ENCODE measurements around the gene KLF13. TPM values are rescaled to one million over a fixed set of nuclear protein-coding genes. Genes with fewer than 3 reads are reported as not detected.

Gene KLF13
- polyA plus RNA-seq, 2 of the 4 experiments (the other 2 are of a cell fraction), result 53.5 TPM

DNA sequence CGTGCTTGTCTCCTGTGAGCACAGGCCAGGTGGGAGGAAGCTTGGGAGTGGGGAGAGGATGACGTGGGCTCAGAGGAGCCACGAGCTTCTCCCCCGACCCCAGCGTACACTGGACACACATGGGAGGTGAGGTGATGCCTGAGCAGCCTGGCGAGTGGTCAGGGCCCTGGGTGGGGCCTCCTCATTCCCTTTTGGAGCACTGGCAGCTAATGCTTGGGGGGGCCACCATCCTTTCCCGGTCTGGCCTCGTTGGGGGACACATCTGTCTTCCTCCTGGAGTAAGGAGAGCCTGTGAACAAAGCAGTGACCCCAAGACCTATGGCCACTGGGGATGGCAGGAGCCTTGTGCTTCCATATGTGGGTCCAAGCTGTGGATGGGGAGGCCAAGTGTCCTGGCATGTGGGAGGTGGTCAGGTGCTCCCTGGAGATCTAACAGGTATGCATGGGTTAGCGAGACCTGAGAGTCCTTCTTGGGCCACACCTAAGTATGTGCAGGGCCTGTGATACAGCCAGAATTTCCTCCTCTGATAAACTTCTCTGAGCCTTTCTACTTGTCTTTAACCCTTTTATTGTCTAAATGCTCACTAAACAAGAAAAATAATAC, 9.5 kb downstream of the KLF13 start:
- DNase-seq (ENCODE audit: low read depth in 1 of 2, low spot score in 1 of 2), result no peak
- Histone ChIP-seq H3K9me3 (no peaks in the 10 kb centered on the region), H3K27ac (no peak overlapping the region), H3K4me3 (no peak overlapping the region), H3K4me1 (peaks cover 37% of the 10 kb centered on the region), H3K4me2 (no peak overlapping the region)
- ChIA-PET POLR2A (interaction anchor here (1.2 kb wide), 1 partner anchor 10 kb away, joined by 4 read pairs; the partner anchor contains the start of gene KLF13), CTCF (interaction anchor here (0.6 to 1.7 kb wide), 5 partner anchors 10 to 160 kb away, joined by 3 to 6 read pairs (median 4); no protein-coding TSS in a partner anchor)
- 89% methylated on average over 9 of the region's 9 CpGs for WGBS (ENCODE audit: missing lambda C conversion rate)
- ATAC-seq, result no peak
- TF ChIP-seq CBX2 (IDR thresholded peaks at IDR 0.05; ENCODE audit: borderline replicate concordance, low read depth), result no peak
- no peak for TF ChIP-seq HOXA7 (CRISPR knock-in tag; IDR thresholded peaks at IDR 0.05)
- TF ChIP-seq, protein P1, sequence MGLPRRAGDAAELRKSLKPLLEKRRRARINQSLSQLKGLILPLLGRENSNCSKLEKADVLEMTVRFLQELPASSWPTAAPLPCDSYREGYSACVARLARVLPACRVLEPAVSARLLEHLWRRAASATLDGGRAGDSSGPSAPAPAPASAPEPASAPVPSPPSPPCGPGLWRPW (IDR thresholded peaks at IDR 0.05), result no peak
- TF ChIP-seq, protein P2, sequence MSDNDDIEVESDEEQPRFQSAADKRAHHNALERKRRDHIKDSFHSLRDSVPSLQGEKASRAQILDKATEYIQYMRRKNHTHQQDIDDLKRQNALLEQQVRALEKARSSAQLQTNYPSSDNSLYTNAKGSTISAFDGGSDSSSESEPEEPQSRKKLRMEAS (IDR thresholded peaks at IDR 0.05), result no peak
- no peak for TF ChIP-seq POLR2AphosphoS2 (conservative IDR thresholded peaks at IDR 0.05; ENCODE audit: low read length)
- TF ChIP-seq NPAS2 (CRISPR knock-in tag; IDR thresholded peaks at IDR 0.05; ENCODE audit: borderline replicate concordance), result no peak
- TF ChIP-seq FOSL2 (IDR thresholded peaks at IDR 0.05), result no peak
- no peak for TF ChIP-seq FOSL2 (CRISPR knock-in tag; IDR thresholded peaks at IDR 0.05)
- no peak for TF ChIP-seq KDM1A (IDR thresholded peaks at IDR 0.05; ENCODE audit: low read depth)
- TF ChIP-seq FOSB (CRISPR knock-in tag; IDR thresholded peaks at IDR 0.05), result no peak
- TF ChIP-seq HOXB5 (CRISPR knock-in tag; IDR thresholded peaks at IDR 0.05), result no peak
- no peak for TF ChIP-seq MAZ (IDR thresholded peaks at IDR 0.05; ENCODE audit: borderline replicate concordance, low read depth, low read length)
- TF ChIP-seq RNF2 (IDR thresholded peaks at IDR 0.05; ENCODE audit: borderline replicate concordance, low read depth), result no peak
- no peak for TF ChIP-seq SREBF2 (IDR thresholded peaks at IDR 0.05)
- TF ChIP-seq SMC3 (IDR thresholded peaks at IDR 0.05), result no peak
- TF ChIP-seq, protein P3, sequence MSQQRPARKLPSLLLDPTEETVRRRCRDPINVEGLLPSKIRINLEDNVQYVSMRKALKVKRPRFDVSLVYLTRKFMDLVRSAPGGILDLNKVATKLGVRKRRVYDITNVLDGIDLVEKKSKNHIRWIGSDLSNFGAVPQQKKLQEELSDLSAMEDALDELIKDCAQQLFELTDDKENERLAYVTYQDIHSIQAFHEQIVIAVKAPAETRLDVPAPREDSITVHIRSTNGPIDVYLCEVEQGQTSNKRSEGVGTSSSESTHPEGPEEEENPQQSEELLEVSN (IDR thresholded peaks at IDR 0.05; ENCODE audit: borderline replicate concordance, low read depth), result no peak
- TF ChIP-seq BHLHE40 (IDR thresholded peaks at IDR 0.05; ENCODE audit: low read depth, low read length), result no peak
- TF ChIP-seq, protein P4, sequence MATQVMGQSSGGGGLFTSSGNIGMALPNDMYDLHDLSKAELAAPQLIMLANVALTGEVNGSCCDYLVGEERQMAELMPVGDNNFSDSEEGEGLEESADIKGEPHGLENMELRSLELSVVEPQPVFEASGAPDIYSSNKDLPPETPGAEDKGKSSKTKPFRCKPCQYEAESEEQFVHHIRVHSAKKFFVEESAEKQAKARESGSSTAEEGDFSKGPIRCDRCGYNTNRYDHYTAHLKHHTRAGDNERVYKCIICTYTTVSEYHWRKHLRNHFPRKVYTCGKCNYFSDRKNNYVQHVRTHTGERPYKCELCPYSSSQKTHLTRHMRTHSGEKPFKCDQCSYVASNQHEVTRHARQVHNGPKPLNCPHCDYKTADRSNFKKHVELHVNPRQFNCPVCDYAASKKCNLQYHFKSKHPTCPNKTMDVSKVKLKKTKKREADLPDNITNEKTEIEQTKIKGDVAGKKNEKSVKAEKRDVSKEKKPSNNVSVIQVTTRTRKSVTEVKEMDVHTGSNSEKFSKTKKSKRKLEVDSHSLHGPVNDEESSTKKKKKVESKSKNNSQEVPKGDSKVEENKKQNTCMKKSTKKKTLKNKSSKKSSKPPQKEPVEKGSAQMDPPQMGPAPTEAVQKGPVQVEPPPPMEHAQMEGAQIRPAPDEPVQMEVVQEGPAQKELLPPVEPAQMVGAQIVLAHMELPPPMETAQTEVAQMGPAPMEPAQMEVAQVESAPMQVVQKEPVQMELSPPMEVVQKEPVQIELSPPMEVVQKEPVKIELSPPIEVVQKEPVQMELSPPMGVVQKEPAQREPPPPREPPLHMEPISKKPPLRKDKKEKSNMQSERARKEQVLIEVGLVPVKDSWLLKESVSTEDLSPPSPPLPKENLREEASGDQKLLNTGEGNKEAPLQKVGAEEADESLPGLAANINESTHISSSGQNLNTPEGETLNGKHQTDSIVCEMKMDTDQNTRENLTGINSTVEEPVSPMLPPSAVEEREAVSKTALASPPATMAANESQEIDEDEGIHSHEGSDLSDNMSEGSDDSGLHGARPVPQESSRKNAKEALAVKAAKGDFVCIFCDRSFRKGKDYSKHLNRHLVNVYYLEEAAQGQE (IDR thresholded peaks at IDR 0.05), result no peak
- no peak for FAIRE-seq

DNA sequence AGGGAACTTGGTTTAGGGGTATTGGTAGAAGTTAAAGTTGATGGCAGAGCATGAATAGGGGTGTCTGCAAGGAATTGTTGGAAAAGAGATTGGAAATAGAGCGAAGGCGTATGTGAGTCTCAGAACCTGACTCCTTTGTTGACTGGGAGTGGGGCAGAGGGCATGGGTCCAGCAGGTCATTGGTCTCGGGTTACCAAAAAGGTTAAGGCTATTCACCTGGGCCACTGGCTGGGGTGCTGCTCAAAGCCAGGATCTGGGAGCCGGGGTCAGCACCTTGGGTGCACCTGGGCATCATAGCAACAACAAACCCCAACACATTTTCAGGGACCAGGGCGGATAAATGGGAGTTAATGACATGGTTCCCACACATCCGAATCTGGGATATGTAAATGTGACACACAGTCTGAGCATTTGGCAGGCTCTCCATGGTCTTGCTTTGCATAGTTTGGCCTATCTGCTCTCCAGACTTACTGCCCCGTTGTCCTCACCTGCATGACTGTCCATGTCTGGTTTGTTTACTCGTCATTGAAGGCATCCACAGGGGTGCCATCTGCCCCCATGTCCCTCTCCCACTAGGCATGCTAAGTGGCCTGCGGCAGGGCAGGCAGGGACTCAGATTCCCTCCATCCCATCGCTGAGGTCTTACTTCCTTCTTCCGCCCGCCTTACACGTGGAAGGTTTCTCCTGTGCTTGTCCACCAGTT, 10.1 kb downstream of the KLF13 start:
- TF ChIP-seq, protein P3 (IDR thresholded peaks at IDR 0.05; ENCODE audit: borderline replicate concordance, low read depth), result no peak
- TF ChIP-seq ZFP36 (IDR thresholded peaks at IDR 0.05; ENCODE audit: borderline replicate concordance, partially characterized antibody), result no peak
- TF ChIP-seq ZC3H11A (IDR thresholded peaks at IDR 0.05), result no peak
- TF ChIP-seq PHF8 (IDR thresholded peaks at IDR 0.05; ENCODE audit: borderline replicate concordance, low read depth), result no peak
- TF ChIP-seq BHLHE40 (IDR thresholded peaks at IDR 0.05; ENCODE audit: low read depth, low read length), result no peak
- TF ChIP-seq FOSB (CRISPR knock-in tag; IDR thresholded peaks at IDR 0.05), result no peak
- no peak for TF ChIP-seq RCOR1 (IDR thresholded peaks at IDR 0.05; ENCODE audit: low read depth, low read length)
- TF ChIP-seq KDM5A (IDR thresholded peaks at IDR 0.05), result no peak
- TF ChIP-seq, protein P5, sequence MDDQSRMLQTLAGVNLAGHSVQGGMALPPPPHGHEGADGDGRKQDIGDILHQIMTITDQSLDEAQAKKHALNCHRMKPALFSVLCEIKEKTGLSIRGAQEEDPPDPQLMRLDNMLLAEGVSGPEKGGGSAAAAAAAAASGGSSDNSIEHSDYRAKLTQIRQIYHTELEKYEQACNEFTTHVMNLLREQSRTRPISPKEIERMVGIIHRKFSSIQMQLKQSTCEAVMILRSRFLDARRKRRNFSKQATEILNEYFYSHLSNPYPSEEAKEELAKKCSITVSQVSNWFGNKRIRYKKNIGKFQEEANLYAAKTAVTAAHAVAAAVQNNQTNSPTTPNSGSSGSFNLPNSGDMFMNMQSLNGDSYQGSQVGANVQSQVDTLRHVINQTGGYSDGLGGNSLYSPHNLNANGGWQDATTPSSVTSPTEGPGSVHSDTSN (IDR thresholded peaks at IDR 0.05), result no peak
- TF ChIP-seq HOXA7 (CRISPR knock-in tag; IDR thresholded peaks at IDR 0.05), result no peak
- no peak for TF ChIP-seq ESRRA (IDR thresholded peaks at IDR 0.05; ENCODE audit: borderline replicate concordance, low read length)
- TF ChIP-seq, protein P6, sequence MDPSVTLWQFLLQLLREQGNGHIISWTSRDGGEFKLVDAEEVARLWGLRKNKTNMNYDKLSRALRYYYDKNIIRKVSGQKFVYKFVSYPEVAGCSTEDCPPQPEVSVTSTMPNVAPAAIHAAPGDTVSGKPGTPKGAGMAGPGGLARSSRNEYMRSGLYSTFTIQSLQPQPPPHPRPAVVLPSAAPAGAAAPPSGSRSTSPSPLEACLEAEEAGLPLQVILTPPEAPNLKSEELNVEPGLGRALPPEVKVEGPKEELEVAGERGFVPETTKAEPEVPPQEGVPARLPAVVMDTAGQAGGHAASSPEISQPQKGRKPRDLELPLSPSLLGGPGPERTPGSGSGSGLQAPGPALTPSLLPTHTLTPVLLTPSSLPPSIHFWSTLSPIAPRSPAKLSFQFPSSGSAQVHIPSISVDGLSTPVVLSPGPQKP (IDR thresholded peaks at IDR 0.05; ENCODE audit: low read depth, low read length), result no peak
- no peak for TF ChIP-seq EHMT2 (IDR thresholded peaks at IDR 0.05; ENCODE audit: low read depth)
- TF ChIP-seq HOXB13 (CRISPR knock-in tag; IDR thresholded peaks at IDR 0.05; ENCODE audit: low read depth), result no peak
- no peak for TF ChIP-seq HDAC2 (IDR thresholded peaks at IDR 0.05)
- no peak for FAIRE-seq
- POLR2A ChIA-PET, result no interaction called here
- Histone ChIP-seq H3K4me1 (peaks cover 37% of the 10 kb centered on the region), H3K4me2 (no peak overlapping the region), H3K4me3 (no peak overlapping the region), H3K27ac (no peak overlapping the region), H3K9me3 (no peaks in the 10 kb centered on the region)
- WGBS (ENCODE audit: missing lambda C conversion rate), result 80% methylated on average over 13 of the region's 13 CpGs
- no peak for DNase-seq (ENCODE audit: low read depth in 1 of 2, low spot score in 1 of 2)
- CTCF ChIA-PET, result interaction anchor here (1.5 kb wide), 1 partner anchor 152 kb away, joined by 6 read pairs; no protein-coding TSS in a partner anchor
- ATAC-seq, result no peak

Measured in A549 (cell line).